ENCODE measurements around the gene CDC14B.
"Not testable (repeated sequence)": the region's sequence is repeated elsewhere in the genome, so short reads cannot be mapped to it uniquely, and the experiment has no call there.

CDC14B gene

DNA sequence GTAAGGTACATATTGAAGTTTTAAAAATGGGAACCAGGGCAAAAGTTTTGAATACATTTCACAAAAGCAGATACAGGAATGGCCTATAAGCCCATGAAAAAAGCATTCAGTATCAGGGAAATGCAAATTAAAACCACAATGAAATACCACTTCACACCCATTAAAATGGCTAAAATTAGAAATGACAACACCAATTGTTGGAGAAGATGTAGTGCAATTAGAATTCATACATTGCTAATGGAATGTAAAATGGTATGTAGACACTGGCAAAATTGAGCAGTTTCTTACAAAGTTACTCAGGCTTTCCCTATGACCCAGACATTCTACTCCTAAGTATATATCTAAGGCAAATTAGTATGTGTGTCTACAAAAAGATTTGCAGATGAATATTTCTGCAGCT is 34.2 kb downstream of the CDC14B start:
- DNase-seq, result no peak

DNA sequence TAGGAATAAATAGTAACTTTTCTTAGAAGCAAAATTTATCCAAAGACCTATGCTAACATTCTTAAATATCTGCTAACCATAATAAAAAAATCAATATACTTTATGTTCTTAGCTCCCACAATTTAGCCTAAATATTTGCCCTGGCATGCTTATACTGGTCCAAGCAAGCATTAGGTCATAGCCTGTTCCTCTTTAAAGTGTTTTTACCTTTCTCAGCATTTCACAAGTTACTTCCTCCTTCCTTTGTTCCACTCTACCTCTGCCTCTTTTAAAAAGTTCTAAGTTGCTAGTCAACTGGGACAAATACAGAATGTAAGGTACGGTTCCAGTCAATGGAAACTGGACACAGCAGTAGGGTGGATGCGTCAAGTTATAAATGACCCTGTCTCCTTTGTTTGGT is 37.4 kb downstream of the CDC14B start:
- not testable (repeated sequence) for DNase-seq

- no peak for DNase-seq
Observed at GRCh38 chr9:96581786-96582185, 37.9 kb downstream of the CDC14B start.

- no peak for DNase-seq
Observed at GRCh38 chr9:96581301-96581700, 38.3 kb downstream of the CDC14B start.

DNA sequence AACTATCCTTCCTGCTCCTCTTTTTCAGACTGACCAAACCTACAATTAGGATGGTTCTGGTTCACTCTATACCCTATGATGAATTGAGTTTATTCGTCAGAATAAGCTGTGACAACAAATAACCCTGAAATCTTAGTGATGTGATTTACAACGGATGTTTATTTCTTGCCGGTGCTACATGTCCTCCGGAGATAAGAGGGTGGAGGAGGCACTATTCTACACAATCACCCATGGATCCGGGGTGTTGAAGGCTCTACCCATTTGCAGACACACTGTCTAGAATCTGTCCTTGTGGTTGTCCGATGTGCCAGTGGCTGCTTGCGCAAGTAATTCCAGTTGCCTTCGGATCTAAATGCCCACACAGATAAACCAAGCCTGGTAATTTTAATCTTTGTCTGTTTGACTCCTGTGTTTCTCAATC is 44.7 kb downstream of the CDC14B start:
- DNase-seq, result no peak

DNA sequence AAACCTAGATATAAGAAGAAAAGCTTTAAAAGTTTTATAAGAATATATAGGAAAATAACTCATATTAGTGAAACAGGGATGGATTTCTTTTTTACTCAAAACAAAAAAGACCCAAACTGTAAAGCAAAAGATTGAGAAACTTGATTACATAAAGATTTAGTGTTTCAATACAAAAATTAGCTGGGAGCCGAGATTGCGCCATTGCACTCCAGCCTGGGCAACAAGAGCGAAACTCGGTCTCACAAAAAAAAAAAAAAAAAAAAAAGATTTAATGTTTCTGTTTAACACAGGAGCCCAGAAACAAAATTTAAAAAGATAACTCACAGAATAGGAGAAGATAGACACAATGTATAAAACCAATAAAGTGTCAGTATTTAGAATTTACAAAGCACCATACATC is 45.2 kb downstream of the CDC14B start:
- DNase-seq, result no peak

DNA sequence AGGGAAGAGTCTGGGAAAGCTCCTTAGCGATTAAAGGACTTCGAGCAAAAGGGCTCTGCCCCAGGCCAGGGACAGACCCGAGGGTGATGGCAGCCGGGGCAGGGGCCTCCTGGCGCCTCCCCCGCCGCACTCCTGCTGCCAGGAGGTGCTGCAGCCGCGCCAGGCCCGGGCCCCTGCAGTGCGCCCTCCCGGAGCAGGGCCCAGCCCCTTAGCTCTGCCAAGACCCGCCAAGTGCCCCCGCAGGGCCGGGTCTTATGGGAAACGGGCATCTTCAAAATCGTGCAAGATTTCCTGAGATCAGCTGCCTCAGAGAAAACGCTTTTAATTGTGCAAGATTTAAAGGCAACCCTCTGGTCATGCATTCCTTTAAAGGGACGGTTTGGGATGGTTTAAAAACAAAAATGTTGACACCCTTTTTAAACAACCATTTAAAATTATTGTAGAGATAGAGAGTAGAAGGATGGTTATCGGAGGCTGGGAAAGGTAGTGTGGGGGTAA is 52.4 kb downstream of the CDC14B start:
- peak in 2 of 4 experiments; percentile 19 to 26 for DNase-seq

DNA sequence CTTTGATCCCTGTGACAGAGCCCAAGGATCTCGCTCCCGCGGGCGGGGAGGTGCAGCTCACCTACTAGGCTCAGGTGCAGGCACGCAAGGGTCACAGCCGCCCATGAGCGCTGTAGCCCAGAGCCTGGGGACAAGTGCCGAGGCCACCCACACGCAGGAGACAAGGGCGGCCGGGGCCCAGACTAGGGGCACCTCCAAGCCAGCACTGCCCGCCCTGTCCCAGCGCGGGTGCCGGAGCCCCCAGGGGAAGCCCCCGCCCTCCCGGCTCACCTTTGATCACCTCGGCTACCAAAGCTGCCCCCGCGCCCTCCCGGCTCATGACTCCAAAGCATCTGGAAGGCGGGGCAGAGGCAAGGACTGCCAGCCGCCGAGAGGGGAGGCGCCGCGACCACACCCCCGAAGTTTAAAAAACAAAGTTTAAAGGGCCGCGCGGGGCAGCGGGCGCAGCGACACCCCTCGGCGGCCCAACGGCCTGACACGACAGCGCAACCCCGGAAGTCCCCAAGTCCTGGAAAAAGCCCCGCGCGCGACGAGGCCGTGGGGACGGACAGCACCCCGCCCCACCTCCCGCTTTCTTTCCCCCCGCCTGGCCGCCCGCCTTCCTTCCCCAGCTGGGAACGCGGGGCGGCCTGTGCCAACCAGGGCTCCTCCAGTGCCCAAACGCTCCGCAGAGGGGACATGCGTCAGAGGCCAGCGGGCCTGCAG is 53.0 kb downstream of the CDC14B start:
- DNase-seq, result peak; percentile 49 to 74 (median 58)

DNA sequence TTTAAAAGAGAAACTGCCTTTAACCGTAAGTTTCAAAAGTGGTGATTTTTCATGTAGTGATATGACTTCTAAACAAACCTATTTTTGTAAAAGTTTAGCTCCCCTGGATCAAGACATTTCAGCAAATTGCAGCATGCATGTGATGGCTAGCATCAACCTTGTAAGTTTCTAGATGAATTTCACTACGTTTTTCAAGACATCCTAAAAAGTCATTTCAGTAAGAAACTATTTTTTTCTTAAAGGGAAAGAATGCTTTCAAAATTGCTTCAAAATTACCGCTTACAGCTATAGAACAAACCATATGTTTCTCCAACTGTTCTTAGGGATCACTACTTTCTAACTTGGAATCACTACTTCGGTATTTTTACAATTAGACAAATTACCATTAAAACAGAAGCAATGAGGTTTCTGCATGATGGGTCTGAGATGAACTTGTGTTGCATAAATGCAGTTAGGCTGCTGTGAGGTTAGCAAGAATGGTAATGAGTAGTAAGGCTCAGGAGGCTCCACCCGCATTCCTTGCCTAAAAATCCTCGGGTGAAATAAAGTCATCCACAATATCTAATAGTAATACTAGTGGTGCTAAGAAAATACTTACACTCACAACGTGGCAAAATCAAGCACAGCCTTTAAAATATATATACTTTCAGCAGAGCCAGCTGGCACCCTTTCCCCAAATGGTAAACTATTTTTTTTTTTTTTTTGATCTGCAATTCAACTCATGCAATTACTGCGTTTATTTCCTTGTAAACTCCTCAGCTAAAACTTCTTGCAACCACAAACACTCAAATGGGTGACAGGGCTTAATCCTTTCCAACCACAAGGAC is 53.8 kb downstream of the CDC14B start:
- no peak for DNase-seq

GRCh38 chr9:96564217-96564616 is 55.4 kb downstream of the CDC14B start:
- no peak for DNase-seq

DNA sequence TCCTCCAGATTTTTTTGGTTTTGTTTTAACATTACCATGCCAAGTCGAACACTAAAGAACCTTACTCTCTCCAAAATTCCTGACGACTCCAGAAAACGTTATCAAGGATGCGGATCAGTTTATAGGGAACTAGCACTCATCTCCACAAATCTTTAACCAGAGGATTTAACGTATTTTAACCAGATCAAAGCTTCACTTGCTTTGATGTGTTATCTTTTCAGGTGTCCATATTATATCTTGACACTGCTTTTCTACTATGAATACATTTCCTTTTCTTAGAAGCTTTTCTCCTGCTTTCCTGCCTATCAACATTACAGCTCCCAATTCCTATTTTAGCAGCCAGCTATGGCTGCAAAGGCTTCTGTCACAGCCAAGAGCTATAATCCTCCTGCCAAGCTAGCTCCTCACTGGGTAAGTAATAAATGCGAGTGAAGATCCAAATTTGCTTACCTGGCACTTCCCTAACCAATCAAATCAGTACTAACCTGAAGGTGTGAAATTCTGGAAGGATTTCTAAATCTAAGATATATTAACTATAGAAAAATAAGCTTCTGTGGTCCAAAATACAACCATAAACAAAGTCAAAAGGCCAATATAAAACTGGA is 60.2 kb downstream of the CDC14B start:
- DNase-seq, result no peak

DNA sequence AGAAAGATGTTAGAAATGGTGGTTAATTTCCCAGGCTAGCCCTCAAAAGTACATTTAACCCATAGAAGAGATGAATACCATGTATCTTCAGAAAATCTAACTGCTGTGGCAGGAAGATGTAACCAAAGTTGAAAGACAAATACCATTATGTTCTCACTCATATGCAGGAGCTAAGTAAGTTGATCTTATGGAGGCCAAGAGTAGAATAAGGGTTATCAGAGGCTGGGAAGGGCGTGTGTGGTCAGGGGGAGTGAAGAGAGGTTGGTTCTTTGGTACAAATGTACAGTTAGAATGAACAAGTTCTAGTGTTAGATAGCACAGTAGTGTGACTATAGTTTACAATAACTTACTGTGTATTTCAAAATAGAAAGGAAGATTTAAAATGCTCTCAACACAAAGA is 61.7 kb downstream of the CDC14B start:
- no peak for DNase-seq

DNA sequence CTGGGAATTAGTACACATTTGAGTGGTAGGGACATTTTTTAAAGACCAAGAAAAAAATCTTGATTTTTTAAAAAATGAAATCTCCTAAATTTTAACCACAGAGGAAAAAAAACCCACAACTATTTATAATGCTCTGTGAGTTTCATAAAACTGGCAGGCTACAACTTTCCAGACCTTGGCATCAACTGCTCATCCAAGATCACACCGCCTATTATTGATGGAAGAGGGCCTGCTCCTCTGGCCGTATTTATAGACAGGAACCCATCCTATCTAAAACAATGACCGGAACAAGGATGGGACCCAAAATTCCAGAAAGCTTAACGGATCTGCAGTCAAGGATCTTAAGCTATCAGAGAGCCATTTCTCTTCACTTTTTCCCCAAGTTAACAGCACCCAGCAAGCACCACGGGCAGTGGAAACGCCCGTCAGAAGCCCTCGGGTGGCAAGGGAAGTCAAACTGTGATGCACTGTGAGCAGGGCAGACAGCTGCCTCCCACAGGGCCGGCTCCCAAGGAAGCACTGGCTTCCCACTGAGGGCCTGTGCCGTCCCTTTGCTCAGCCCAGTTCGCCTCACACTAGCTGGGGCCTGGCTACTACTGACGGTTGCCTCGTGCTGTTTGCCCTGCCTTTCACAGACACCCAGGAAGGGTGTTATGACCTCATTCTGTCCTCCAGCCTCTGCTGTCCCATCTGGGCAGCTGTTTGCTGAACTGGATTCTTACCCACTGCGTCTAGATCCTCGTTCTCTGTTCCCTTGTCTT is 62.8 kb downstream of the CDC14B start:
- no peak for DNase-seq

- no peak for DNase-seq
Observed at GRCh38 chr9:96555567-96556386, 63.9 kb downstream of the CDC14B start.

GRCh38 chr9:96554801-96555566 is 64.7 kb downstream of the CDC14B start:
- no peak for DNase-seq

GRCh38 chr9:96554326-96554725 is 65.3 kb downstream of the CDC14B start:
- DNase-seq, result no peak

DNA sequence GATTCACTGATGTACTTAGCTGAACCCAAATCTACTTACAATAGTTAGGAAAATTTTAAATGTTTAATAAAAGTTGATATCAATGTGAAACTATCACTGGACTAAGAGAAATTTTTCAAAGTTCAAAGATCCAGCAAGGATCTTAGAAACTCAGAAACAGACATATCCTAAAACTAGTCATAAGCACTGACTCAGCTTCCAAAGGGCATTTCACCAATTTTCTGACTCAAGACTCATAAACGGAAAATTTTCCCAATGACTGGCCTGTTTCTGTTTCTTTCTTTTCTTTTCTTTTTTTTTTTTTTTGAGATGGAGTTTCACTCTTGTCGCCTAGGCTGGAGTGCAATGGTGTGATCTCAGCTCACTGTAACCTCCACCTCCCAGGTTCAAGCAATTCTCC is 66.6 kb downstream of the CDC14B start:
- DNase-seq, result no peak

- no peak for DNase-seq
Observed at GRCh38 chr9:96551403-96551802, 68.2 kb downstream of the CDC14B start.

DNA sequence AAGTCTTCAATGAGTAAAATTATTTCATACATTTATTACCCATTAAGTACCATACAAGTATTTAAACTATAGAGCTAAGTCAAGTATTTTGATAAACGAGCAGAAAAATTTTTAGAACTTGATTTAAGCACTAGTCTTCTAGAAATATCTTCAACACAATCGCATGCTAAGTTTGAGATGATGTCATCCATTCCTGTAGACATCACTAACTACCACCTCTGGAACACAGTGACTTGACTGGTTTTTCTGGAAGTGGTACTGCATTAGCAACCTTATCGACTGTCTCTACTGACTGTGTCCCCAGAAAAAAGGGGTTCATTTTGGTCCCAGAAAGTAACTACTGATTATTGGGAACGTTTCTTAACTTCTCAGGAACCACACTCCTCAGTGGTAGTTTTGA is 69.0 kb downstream of the CDC14B start:
- no peak for DNase-seq

DNA sequence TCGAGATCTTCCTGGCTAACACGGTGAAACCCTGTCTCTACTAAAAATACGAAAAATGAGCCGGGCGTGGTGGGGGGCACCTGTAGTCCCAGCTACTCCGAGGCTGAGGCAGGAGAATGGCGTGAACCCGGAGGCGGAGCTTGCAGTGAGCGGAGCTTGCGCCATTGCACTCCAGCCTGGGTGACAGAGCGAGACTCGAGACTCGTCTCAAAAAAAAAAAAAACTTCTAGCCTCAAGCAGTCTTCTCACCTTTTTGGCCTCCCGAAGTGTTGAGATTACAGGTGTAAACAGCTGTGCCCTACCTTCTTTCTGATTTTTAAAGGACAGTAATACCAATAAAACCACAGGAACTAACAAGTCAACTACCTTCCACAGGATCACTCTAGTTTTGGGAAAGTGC is 76.5 kb downstream of the CDC14B start:
- not testable (repeated sequence) for DNase-seq

GRCh38 chr9:96540106-96540505 is 79.5 kb downstream of the CDC14B start:
- no peak for DNase-seq

Data from activated CD4-positive, CD25-positive, alpha-beta regulatory T cell (primary cell).